ENCODE data around the gene MBP.

GRCh38 chr18:76936877-76937276, 195.7 kb downstream of the MBP start:
- TF ChIP-seq CTCF (IDR thresholded peaks at IDR 0.05) (no peak), POLR2A (IDR thresholded peaks at IDR 0.05) (no peak), EP300 (IDR thresholded peaks at IDR 0.05) (no peak)
